OCI-LY1 (cell line): ENCODE data around the gene MAML2.

ENCODE experiments used
- H2AFZ ChIP-seq: fragments of 200-600 bp; sonication (generic), shearing (Covaris generic); 2 replicates; pipeline ENCODE4 v1.6.0; 2014; ENCODE audit warnings: antibody characterized with exemption, mild to moderate bottlenecking, low read length
- H3F3A ChIP-seq: fragments of 200-600 bp; sonication (generic), shearing (Covaris generic); 2 replicates; pipeline ENCODE4 v1.6.0; 2014; ENCODE audit warnings: mild to moderate bottlenecking, antibody characterized with exemption, low read length, moderate library complexity; ENCODE audit not compliant: insufficient read depth
- H3K27ac ChIP-seq: fragments of 200-600 bp; sonication (generic); 2 replicates; pipeline ENCODE4 v1.5.1; 2014; ENCODE audit warnings: low read length, mixed run types, mild to moderate bottlenecking, low read depth; ENCODE audit not compliant: poor library complexity, severe bottlenecking
- H3K27me3 ChIP-seq: fragments of 200-600 bp; sonication (generic); 2 replicates; pipeline ENCODE4 v1.6.0; 2014; ENCODE audit warnings: antibody characterized with exemption, mild to moderate bottlenecking, low read length, moderate library complexity; ENCODE audit not compliant: insufficient read depth
- H3K36me3 ChIP-seq: fragments of 200-600 bp; sonication (generic); 2 replicates; pipeline ENCODE4 v1.6.1; 2014; ENCODE audit warnings: mild to moderate bottlenecking, antibody characterized with exemption, low read length, moderate library complexity, mixed read lengths; ENCODE audit not compliant: insufficient read depth
- H3K4me1 ChIP-seq: fragments of 200-600 bp; sonication (generic); 2 replicates; pipeline ENCODE4 v1.5.1; 2014; ENCODE audit warnings: mild to moderate bottlenecking, low read length, moderate library complexity; ENCODE audit not compliant: insufficient read depth, severe bottlenecking
- H3K4me2 ChIP-seq: fragments of 200-600 bp; sonication (generic), shearing (Covaris generic); 2 replicates; pipeline ENCODE4 v1.6.1; 2014; ENCODE audit warnings: low read length
- H3K4me3 ChIP-seq: fragments of 200-600 bp; sonication (generic); 2 replicates; pipeline ENCODE4 v1.5.1; 2014; ENCODE audit warnings: low read length, low read depth, mild to moderate bottlenecking, mixed read lengths; ENCODE audit not compliant: poor library complexity, severe bottlenecking
- H3K79me2 ChIP-seq: fragments of 200-600 bp; shearing (Covaris generic); 2 replicates; pipeline ENCODE4 v1.6.1; 2016; ENCODE audit warnings: mixed run types, low read length, mixed read lengths; ENCODE audit not compliant: insufficient read depth
- H3K9ac ChIP-seq: fragments of 200-600 bp; sonication (generic), shearing (Covaris generic); 2 replicates; pipeline ENCODE4 v1.6.1; 2014; ENCODE audit warnings: mild to moderate bottlenecking, low read length, mixed read lengths
- H3K9me2 ChIP-seq: fragments of 200-600 bp; sonication (generic), shearing (Covaris generic); 2 replicates; pipeline ENCODE4 v1.6.1; 2014; ENCODE audit warnings: low read depth, mild to moderate bottlenecking, low read length, mixed read lengths
- H3K9me3 ChIP-seq: fragments of 200-600 bp; shearing (Covaris generic); 2 replicates; pipeline ENCODE4 v1.6.1; 2014; ENCODE audit warnings: low read length, mixed read lengths
- H4K20me1 ChIP-seq: fragments of 200-600 bp; sonication (generic), shearing (Covaris generic); 2 replicates; pipeline ENCODE4 v1.6.0; 2016; ENCODE audit warnings: mild to moderate bottlenecking, low read length; ENCODE audit not compliant: insufficient read depth
- EZH2 ChIP-seq: fragments of 200-600 bp; sonication (generic), shearing (Covaris generic); IDR thresholded peaks from 2 replicates; pipeline ENCODE4 v1.8.0; 2017; ENCODE audit warnings: borderline replicate concordance, mixed run types, mild to moderate bottlenecking, antibody characterized with exemption, low read length, moderate library complexity, mixed read lengths
- TF ChIP-seq, protein P1 (sequence below): fragments of 200-600 bp; sonication (generic), shearing (Covaris generic); IDR thresholded peaks from 2 replicates; pipeline ENCODE4 v1.5.1; 2017; ENCODE audit warnings: mild to moderate bottlenecking, antibody characterized with exemption, low read length, moderate library complexity, mixed read lengths

The MAML2 gene

DNA sequence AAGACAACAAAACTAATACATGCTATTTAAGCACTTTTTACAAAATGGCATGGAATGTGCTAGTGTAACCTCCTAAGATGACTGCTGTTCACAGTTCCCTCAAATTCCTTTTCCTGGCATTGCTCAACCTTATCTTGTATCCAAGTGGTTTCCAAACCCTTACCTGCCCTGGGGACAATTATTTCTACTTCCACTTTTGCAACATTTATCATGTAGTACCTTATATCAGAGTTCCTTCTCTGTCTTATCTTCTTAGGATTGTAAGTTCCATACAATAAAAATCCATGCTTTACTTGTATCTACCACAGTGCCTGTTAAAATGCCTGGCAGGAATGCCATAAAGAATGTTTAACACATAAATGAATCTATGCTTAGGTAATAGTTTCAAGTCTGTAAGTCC, 309.9 kb downstream of the MAML2 start:
- Histone ChIP-seq H3K4me3 (no peak overlapping the region), H3K4me1 (no peaks in the 10 kb centered on the region), H3K27ac (no peak overlapping the region), H3K4me2 (no peak overlapping the region), H3K27me3 (no peaks in the 10 kb centered on the region), H3F3A (no peaks in the 10 kb centered on the region), H3K79me2 (no peaks in the 10 kb centered on the region), H3K9me2 (no peaks in the 10 kb centered on the region), H3K9ac (no peak overlapping the region), H3K9me3 (no peaks in the 10 kb centered on the region), H2AFZ (no peak overlapping the region), H3K36me3 (no peaks in the 10 kb centered on the region), H4K20me1 (no peaks in the 10 kb centered on the region)
- TF ChIP-seq EZH2 = no peak
- TF ChIP-seq, protein P1, sequence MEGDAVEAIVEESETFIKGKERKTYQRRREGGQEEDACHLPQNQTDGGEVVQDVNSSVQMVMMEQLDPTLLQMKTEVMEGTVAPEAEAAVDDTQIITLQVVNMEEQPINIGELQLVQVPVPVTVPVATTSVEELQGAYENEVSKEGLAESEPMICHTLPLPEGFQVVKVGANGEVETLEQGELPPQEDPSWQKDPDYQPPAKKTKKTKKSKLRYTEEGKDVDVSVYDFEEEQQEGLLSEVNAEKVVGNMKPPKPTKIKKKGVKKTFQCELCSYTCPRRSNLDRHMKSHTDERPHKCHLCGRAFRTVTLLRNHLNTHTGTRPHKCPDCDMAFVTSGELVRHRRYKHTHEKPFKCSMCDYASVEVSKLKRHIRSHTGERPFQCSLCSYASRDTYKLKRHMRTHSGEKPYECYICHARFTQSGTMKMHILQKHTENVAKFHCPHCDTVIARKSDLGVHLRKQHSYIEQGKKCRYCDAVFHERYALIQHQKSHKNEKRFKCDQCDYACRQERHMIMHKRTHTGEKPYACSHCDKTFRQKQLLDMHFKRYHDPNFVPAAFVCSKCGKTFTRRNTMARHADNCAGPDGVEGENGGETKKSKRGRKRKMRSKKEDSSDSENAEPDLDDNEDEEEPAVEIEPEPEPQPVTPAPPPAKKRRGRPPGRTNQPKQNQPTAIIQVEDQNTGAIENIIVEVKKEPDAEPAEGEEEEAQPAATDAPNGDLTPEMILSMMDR = no peak

DNA sequence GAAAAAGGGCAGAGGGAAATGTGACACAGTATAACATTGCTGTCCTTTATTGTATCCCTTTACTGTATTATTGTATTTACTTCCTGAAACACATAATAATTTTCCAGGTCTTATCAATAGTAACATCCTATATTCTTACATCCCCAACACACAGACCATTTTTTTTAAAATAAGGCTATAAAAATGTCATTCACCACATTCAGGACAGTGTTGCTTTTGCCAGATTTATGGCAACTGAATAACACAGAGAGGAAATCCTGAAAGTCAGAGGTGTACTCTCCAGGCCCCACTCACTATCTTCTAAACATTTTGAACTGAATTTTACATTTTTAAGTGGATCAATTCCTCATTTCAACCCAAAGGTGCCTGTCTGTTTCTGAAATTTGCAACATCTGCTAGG, 314.2 kb downstream of the MAML2 start:
- Histone ChIP-seq H3K9me3 (no peaks in the 10 kb centered on the region), H3F3A (no peaks in the 10 kb centered on the region), H3K9me2 (no peaks in the 10 kb centered on the region), H2AFZ (no peak overlapping the region), H3K9ac (no peak overlapping the region), H4K20me1 (no peaks in the 10 kb centered on the region), H3K27ac (no peak overlapping the region), H3K79me2 (no peaks in the 10 kb centered on the region), H3K4me3 (no peak overlapping the region), H3K27me3 (no peaks in the 10 kb centered on the region), H3K36me3 (no peaks in the 10 kb centered on the region), H3K4me1 (no peaks in the 10 kb centered on the region), H3K4me2 (no peak overlapping the region)
- TF ChIP-seq EZH2 = no peak
- TF ChIP-seq, protein P1 = no peak

DNA sequence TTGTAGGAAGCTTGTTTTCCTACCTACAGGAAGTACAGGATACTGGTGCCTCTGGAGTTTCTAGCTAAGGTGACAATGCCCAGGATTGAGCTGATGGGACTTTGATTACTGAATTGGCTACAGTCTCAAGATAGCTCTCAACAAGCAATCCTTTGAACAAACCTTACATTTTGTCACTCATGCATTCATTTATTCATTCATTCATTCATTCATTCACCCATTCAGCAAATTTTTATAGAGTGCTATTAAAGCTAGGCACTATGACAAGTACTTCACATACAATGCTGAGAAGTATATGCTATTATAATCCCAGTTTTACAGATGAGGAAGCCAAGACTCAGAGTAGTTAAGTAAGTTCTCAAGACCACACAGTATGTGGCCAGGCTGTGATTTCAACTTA, 316.0 kb downstream of the MAML2 start:
- Histone ChIP-seq H3K9me3 (no peaks in the 10 kb centered on the region), H2AFZ (no peak overlapping the region), H3K4me3 (no peak overlapping the region), H3K9me2 (no peaks in the 10 kb centered on the region), H3K9ac (no peak overlapping the region), H4K20me1 (no peaks in the 10 kb centered on the region), H3K79me2 (no peaks in the 10 kb centered on the region), H3K27me3 (no peaks in the 10 kb centered on the region), H3K27ac (no peak overlapping the region), H3K4me1 (no peaks in the 10 kb centered on the region), H3K4me2 (no peak overlapping the region), H3K36me3 (no peaks in the 10 kb centered on the region), H3F3A (no peaks in the 10 kb centered on the region)
- TF ChIP-seq, protein P1 = no peak
- TF ChIP-seq EZH2 = no peak
